HG03442 (cell line): ENCODE data around the gene PGM3.

ENCODE experiments used
- ATAC-seq: cut with Tn5 transposase; IDR thresholded peaks from one replicate; pipeline ENCODE4 v1.9.1; 2021; ENCODE audit warnings: mild to moderate bottlenecking, moderate library complexity; ENCODE audit not compliant: unreplicated experiment

Gene PGM3

GRCh38 chr6:83124553-83124952, 68.5 kb downstream of the PGM3 start:
- ATAC-seq = no peak

GRCh38 chr6:83119742-83120300, 73.2 kb downstream of the PGM3 start:
- no peak for ATAC-seq

DNA sequence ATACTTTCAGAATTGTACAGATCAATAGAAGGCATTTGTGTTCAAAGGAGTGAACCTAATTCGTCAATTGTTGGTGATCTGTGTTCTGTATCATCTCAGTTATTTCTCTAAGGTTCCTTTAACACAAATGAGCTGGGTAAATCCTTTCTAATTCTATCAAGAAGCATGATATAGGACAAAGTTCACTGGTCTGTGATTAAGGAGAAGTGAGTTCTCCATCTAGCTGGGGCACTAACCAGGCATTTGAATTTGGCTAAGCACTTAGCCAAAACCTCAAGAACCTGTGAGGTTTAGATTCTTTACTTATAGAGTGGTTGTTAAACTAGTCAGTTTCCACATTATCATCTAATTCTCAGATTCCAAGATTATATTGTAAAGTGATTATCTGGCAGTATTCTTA, 75.3 kb downstream of the PGM3 start:
- ATAC-seq = no peak
